GM20000 (cell line): ENCODE data around the gene PGLYRP4.
A peak's percentile ranks its signal among the peaks of the same experiment; 100 is the strongest.

Source experiments
- DNase-seq: peaks from one replicate; pipeline ENCODE4 v3.0.0; 2012; ENCODE audit warnings: low spot score
- TF ChIP-seq, protein P1 (sequence below): IDR thresholded peaks from 2 replicates; pipeline ENCODE4 v1.5.1; 2012; ENCODE audit warnings: mild to moderate bottlenecking, control low read depth; ENCODE audit errors: extremely low read depth, missing control alignments

PGLYRP4 gene

DNA sequence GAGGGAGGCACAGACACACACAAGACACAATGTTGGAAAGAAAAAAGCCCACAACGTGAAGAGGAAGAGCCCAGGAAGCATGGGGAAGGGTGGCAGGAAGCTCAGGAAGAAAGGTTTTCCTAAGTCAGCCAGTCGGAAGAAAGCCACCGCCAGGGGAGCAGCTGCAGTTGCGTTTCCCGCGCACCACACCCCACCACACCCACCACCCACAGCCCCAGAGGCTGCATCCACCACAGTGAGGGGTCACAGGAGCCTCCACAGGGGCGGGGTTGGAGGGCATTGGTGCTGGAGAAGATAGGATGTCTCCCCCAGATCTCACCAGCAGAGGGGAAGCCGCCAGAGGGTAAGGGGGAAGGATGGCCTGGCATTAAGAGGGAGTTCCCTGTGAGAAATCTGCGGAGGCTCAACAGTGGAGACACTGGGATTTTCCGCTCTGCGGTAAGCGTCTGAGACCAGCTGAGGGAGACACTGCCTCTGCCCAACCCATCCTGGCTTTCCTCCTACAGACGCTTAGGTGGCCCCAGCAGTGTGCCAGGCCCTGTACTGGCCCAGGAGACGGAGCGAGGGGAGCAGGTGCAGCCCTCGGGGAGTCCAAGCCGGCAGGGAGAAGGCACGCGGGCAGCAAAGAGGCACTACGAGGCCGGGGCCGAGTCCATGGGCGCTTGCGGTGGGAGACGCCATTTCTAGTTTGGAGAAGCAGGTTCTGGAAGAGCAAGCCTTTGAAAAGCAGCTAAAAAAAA is 55.7 kb downstream of the PGLYRP4 start:
- TF ChIP-seq, protein P1, sequence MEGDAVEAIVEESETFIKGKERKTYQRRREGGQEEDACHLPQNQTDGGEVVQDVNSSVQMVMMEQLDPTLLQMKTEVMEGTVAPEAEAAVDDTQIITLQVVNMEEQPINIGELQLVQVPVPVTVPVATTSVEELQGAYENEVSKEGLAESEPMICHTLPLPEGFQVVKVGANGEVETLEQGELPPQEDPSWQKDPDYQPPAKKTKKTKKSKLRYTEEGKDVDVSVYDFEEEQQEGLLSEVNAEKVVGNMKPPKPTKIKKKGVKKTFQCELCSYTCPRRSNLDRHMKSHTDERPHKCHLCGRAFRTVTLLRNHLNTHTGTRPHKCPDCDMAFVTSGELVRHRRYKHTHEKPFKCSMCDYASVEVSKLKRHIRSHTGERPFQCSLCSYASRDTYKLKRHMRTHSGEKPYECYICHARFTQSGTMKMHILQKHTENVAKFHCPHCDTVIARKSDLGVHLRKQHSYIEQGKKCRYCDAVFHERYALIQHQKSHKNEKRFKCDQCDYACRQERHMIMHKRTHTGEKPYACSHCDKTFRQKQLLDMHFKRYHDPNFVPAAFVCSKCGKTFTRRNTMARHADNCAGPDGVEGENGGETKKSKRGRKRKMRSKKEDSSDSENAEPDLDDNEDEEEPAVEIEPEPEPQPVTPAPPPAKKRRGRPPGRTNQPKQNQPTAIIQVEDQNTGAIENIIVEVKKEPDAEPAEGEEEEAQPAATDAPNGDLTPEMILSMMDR: no peak
- no peak for DNase-seq

DNA sequence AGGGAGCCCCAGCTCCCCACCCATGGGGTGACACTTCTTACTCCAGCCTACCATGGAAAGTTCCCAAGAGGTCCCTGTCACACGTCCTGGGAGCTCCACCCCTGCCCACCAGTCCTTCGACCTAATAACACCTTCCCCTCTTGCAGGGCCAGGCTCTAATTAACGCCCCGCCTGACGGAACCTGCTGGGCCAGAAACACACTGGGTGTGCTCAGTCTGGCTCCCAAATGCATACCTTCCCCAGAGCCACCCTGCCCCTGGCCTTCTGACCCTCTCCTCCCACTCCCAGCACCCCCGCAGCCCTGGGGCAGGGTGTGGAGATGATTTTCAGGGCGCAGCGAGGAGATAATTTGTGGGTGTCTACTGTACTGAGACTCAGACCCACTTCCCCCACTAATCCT is 56.5 kb downstream of the PGLYRP4 start:
- TF ChIP-seq, protein P1: no peak
- no peak for DNase-seq

DNA sequence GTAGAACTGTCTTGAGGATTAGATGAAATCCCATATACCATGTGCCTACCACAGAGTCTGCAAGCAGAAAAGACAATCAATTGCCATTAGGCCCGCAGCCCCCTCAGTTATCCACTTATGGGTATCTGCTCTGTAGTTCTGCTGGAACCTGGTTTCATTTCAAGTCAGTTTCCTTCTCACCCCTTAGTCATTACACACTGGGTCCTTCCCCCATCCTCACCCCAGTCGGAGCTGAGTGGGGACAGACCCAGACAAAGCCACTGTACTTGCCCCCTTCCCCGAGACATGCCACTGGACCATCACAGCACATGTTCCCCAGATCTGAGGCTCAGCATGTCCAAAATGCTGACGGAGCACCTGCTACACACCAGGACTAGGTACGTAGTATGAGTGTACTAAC is 57.1 kb downstream of the PGLYRP4 start:
- TF ChIP-seq, protein P1: no peak
- peak; percentile 46 for DNase-seq

DNA sequence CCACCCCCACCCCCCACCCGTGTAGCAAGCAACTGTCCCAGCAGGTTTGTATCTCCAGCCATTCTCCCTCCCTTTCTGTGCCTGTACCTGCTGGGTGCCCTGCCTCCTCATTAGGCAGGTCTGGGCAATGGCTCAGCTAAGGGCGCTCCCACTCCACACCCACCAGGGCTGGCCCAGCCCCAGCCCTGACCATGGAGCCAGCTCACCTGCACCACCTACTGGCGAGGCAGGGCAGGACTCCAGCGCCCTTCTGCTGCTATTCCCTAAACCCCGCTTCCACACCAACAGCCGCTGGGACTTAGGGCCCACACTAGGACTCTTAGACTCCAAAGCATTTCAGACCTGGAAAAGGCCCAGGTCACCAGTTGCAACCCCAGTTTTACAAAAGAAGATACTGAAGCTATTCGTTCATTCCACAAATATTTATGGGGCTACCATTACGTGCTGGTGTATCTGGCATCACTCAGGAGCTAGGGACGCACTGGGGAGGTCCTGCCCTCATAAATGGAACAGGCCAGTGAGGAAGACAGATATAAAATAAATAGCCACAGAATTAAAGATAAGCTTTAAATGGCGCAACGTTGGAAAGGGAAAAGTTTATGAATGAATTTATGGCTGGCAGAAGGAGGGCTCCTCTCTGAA is 59.9 kb downstream of the PGLYRP4 start:
- DNase-seq: peak; percentile 55

More for the DNA sequence above, 59.9 kb downstream of the PGLYRP4 start:
- TF ChIP-seq, protein P1: peak; percentile 57
